ENCODE measurements around the gene NPAS2.

The NPAS2 gene

GRCh38 chr2:100803334-100803733, 16.6 kb upstream of the NPAS2 start:
- no peak for TF ChIP-seq CTCF (IDR thresholded peaks at IDR 0.05; ENCODE audit: control insufficient read depth, insufficient read depth, low read depth, low read length, missing control alignments)

GRCh38 chr2:100806550-100806949, 13.4 kb upstream of the NPAS2 start:
- no peak for TF ChIP-seq CTCF (IDR thresholded peaks at IDR 0.05; ENCODE audit: control insufficient read depth, insufficient read depth, low read depth, low read length, missing control alignments)
- no peak overlapping the region for H3K4me3 ChIP-seq (ENCODE audit: control insufficient read depth, low read depth, low read length)
- DNase-seq (ENCODE audit: low read depth) = no peak

More at GRCh38 chr2:100803334-100803733, 16.6 kb upstream of the NPAS2 start:
- no peak overlapping the region for H3K4me3 ChIP-seq (ENCODE audit: control insufficient read depth, low read depth, low read length)
- no peak for DNase-seq (ENCODE audit: low read depth)

GRCh38 chr2:100807707-100808106, 12.2 kb upstream of the NPAS2 start:
- TF ChIP-seq CTCF (IDR thresholded peaks at IDR 0.05; ENCODE audit: control insufficient read depth, insufficient read depth, low read depth, low read length, missing control alignments) = no peak
- no peak for DNase-seq (ENCODE audit: low read depth)
- H3K4me3 ChIP-seq (ENCODE audit: control insufficient read depth, low read depth, low read length) = no peak overlapping the region

GRCh38 chr2:100808582-100808981, 11.4 kb upstream of the NPAS2 start:
- no peak overlapping the region for H3K4me3 ChIP-seq (ENCODE audit: control insufficient read depth, low read depth, low read length)
- no peak for DNase-seq (ENCODE audit: low read depth)
- no peak for TF ChIP-seq CTCF (IDR thresholded peaks at IDR 0.05; ENCODE audit: control insufficient read depth, insufficient read depth, low read depth, low read length, missing control alignments)

GRCh38 chr2:100809506-100809905, 10.4 kb upstream of the NPAS2 start:
- DNase-seq (ENCODE audit: low read depth) = no peak
- TF ChIP-seq CTCF (IDR thresholded peaks at IDR 0.05; ENCODE audit: control insufficient read depth, insufficient read depth, low read depth, low read length, missing control alignments) = no peak
- H3K4me3 ChIP-seq (ENCODE audit: control insufficient read depth, low read depth, low read length) = no peak overlapping the region

GRCh38 chr2:100810603-100811145, 9.3 kb upstream of the NPAS2 start:
- no peak for DNase-seq (ENCODE audit: low read depth)
- no peak overlapping the region for H3K4me3 ChIP-seq (ENCODE audit: control insufficient read depth, low read depth, low read length)
- TF ChIP-seq CTCF (IDR thresholded peaks at IDR 0.05; ENCODE audit: control insufficient read depth, insufficient read depth, low read depth, low read length, missing control alignments) = no peak

- H3K4me3 ChIP-seq (ENCODE audit: control insufficient read depth, low read depth, low read length) = no peak overlapping the region
- TF ChIP-seq CTCF (IDR thresholded peaks at IDR 0.05; ENCODE audit: control insufficient read depth, insufficient read depth, low read depth, low read length, missing control alignments) = no peak
- DNase-seq (ENCODE audit: low read depth) = no peak
Observed at GRCh38 chr2:100812116-100812515, 7.8 kb upstream of the NPAS2 start.

Data from AG09309 (cell line).